Left ventricle myocardium inferior (tissue), 1 donor: ENCODE measurements around the gene WDR27. TPM values are rescaled to one million over a fixed set of nuclear protein-coding genes. Genes with fewer than 3 reads are reported as not detected.

Experiments used
- DNase-seq: peaks from one replicate; pipeline ENCODE4 v3.0.0-alpha.2; 2020
- H3K27ac ChIP-seq: fragments of 200-600 bp; replicated peaks from 2 replicates; pipeline ENCODE4 v1.8.0; 2021
- H3K27me3 ChIP-seq: fragments of 200-600 bp; 2 replicates; pipeline ENCODE4 v1.8.0; 2021; ENCODE audit warnings: low read depth
- H3K36me3 ChIP-seq: fragments of 200-600 bp; 2 replicates; pipeline ENCODE4 v1.8.0; 2021
- H3K4me1 ChIP-seq: fragments of 200-600 bp; 2 replicates; pipeline ENCODE4 v1.8.0; 2021
- H3K4me3 ChIP-seq: fragments of 200-600 bp; 2 replicates; pipeline ENCODE4 v1.8.0; 2021; ENCODE audit warnings: mild to moderate bottlenecking, moderate library complexity
- H3K9me3 ChIP-seq: fragments of 200-600 bp; replicated peaks from 2 replicates; pipeline ENCODE4 v1.8.0; 2021
- CTCF ChIP-seq: fragments of 200-600 bp; IDR thresholded peaks from 2 replicates; pipeline ENCODE4 v1.8.0; 2021; ENCODE audit warnings: antibody characterized with exemption, mild to moderate bottlenecking, borderline replicate concordance
- intact Hi-C: fragments of 100-400 bp; cut with micrococcal nuclease; formaldehyde crosslinking; loops from one replicate; pipeline ENCODE4 v1.11.0; 2022
- total RNA-seq: library from RNA; stranded (reverse); fragmentation: NEBNext Ultra II Directional; extraction: Animal tissue kit (Norgen Biotek cat#: 25700); gene quantifications from one replicate; pipeline ENCODE4 v1.2.1, GENCODE V29; 2021
- donor health status: DM: no; HTN: yes; CAD: no; lungs with severe emphysema.

Gene WDR27
- total RNA-seq, 1 donor from 2014 or later = 9.1 TPM

GRCh38 chr6:169719117-169719516 is 17.3 kb upstream of the WDR27 start:
- no peaks in the 10 kb centered on the region for H3K27me3 ChIP-seq
- peaks cover 24% of the 10 kb centered on the region for H3K4me1 ChIP-seq
- no peak for DNase-seq
- peaks cover 41% of the 10 kb centered on the region for H3K36me3 ChIP-seq
- H3K4me3 ChIP-seq = no peak overlapping the region
- no peak for TF ChIP-seq CTCF
- no peak overlapping the region for H3K27ac ChIP-seq
- intact Hi-C loops = no loop called here
- no peaks in the 10 kb centered on the region for H3K9me3 ChIP-seq

- no peaks in the 10 kb centered on the region for H3K4me1 ChIP-seq
- intact Hi-C loops = no loop called here
- H3K4me3 ChIP-seq = no peak overlapping the region
- no peaks in the 10 kb centered on the region for H3K27me3 ChIP-seq
- H3K36me3 ChIP-seq = peaks cover 85% of the 10 kb centered on the region
- DNase-seq = no peak
- no peak for TF ChIP-seq CTCF
- no peaks in the 10 kb centered on the region for H3K9me3 ChIP-seq
- no peak overlapping the region for H3K27ac ChIP-seq
Measured at GRCh38 chr6:169714595-169714994, 12.8 kb upstream of the WDR27 start.

GRCh38 chr6:169714178-169714577 is 12.3 kb upstream of the WDR27 start:
- no peak for TF ChIP-seq CTCF
- H3K27ac ChIP-seq = no peak overlapping the region
- H3K4me1 ChIP-seq = no peaks in the 10 kb centered on the region
- DNase-seq = no peak
- peaks cover 89% of the 10 kb centered on the region for H3K36me3 ChIP-seq
- intact Hi-C loops = no loop called here
- no peak overlapping the region for H3K4me3 ChIP-seq
- H3K27me3 ChIP-seq = no peaks in the 10 kb centered on the region
- H3K9me3 ChIP-seq = no peaks in the 10 kb centered on the region

DNA sequence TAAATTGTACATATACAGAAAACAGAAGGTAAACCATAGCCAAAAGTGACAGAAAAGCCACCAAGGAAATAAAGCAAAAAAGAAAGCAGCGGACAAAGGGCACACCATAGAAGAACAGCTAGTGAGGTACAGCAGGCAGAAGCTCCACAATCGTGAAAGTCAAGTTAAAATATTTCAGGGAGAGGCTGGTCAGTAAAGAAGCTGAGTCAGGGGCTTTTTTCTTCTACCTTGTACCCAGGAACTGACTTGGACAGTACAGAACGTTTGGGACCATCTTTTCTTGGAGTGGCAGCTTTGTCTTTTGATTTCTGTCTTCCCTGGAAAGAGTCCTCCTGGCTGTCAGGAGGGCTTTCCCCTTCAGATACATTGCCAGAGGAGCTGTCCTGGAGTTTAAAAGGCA is 8.2 kb upstream of the WDR27 start:
- no peak for TF ChIP-seq CTCF
- H3K36me3 ChIP-seq = peaks cover 71% of the 10 kb centered on the region
- intact Hi-C loops = no loop called here
- H3K4me3 ChIP-seq = no peak overlapping the region
- no peaks in the 10 kb centered on the region for H3K9me3 ChIP-seq
- H3K27me3 ChIP-seq = no peaks in the 10 kb centered on the region
- no peak for DNase-seq
- H3K27ac ChIP-seq = no peak overlapping the region
- H3K4me1 ChIP-seq = peaks cover 17% of the 10 kb centered on the region

- H3K4me3 ChIP-seq = no peak overlapping the region
- no peak overlapping the region for H3K27ac ChIP-seq
- no peaks in the 10 kb centered on the region for H3K9me3 ChIP-seq
- TF ChIP-seq CTCF = no peak
- peaks cover 24% of the 10 kb centered on the region for H3K4me1 ChIP-seq
- H3K27me3 ChIP-seq = no peaks in the 10 kb centered on the region
- DNase-seq = no peak
- peaks cover 70% of the 10 kb centered on the region for H3K36me3 ChIP-seq
- intact Hi-C loops = no loop called here
Measured at GRCh38 chr6:169709293-169709692, 7.5 kb upstream of the WDR27 start.

DNA sequence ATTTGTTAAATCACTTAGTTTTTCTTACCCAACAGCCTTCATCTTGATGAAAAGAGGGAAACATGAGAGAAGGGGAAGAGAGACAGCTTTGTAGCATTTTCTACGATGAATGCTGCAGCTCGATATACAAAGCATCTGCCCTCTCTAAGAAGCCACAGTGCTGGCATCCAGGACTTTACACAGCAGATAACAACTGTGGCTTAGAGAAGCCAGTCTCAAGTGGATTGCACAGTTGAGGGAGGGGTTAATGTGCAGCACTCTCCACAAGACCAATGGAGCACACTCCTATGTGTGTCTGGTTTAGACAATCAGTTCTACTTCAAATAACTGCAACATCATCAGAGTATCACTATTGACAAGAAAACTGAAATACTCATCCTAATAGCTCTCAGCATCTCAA is 5.9 kb upstream of the WDR27 start:
- Histone ChIP-seq H3K27ac (no peak overlapping the region), H3K9me3 (no peaks in the 10 kb centered on the region), H3K4me1 (peaks cover 39% of the 10 kb centered on the region), H3K36me3 (peaks cover 55% of the 10 kb centered on the region), H3K27me3 (no peaks in the 10 kb centered on the region), H3K4me3 (no peak overlapping the region)
- no peak for TF ChIP-seq CTCF
- no peak for DNase-seq
- intact Hi-C loops = no loop called here
